WTC11 (cell line): ENCODE results near the gene PBX4.

Source experiments
- ATF2 ChIP-seq: sonication (generic); formaldehyde crosslinking; IDR thresholded peaks from 2 replicates; pipeline ENCODE4 v1.8.1; 2022; ENCODE audit warnings: low read depth, missing genetic modification reagents, borderline replicate concordance
- CREB1 ChIP-seq: sonication (generic); formaldehyde crosslinking; IDR thresholded peaks from 2 replicates; pipeline ENCODE4 v1.8.0; 2023; ENCODE audit warnings: mild to moderate bottlenecking, missing genetic modification reagents
- CTCF ChIP-seq: fragments of 200-600 bp; IDR thresholded peaks from 2 replicates; pipeline ENCODE4 v1.8.0; 2022; ENCODE audit warnings: antibody characterized with exemption
- HMGXB4 ChIP-seq: sonication (generic); formaldehyde crosslinking; IDR thresholded peaks from 2 replicates; pipeline ENCODE4 v1.8.1; 2023; ENCODE audit warnings: mild to moderate bottlenecking, moderate library complexity, missing genetic modification reagents
- NR2C2 ChIP-seq: sonication (generic); formaldehyde crosslinking; IDR thresholded peaks from 2 replicates; pipeline ENCODE4 v1.8.0; 2022; ENCODE audit warnings: mild to moderate bottlenecking, missing genetic modification reagents

GRCh38 chr19:19655641-19656343 lies 37.3 kb upstream of the PBX4 start:
- TF ChIP-seq NR2C2 (CRISPR knock-in tag) (no peak), ATF2 (CRISPR knock-in tag) (no peak), CTCF (no peak), CREB1 (CRISPR knock-in tag) (no peak), HMGXB4 (no peak)
